Prostate gland (tissue), 2 donors: ENCODE data around the gene SOHLH2.

Experiments used
- CTCF ChIP-seq, 4 experiments: fragments of 200-600 bp in 2 of 4; fragments of 450-650 bp in 2 of 4; sonication (generic) in 2 of 4; IDR thresholded peaks; 1 replicate in 3 of 4; 2 replicates in 1 of 4; pipeline ENCODE4 v1.5.1; 2016 to 2019; ENCODE audit warnings: antibody characterized with exemption in 4 of 4, mild to moderate bottlenecking in 2 of 4, moderate library complexity in 2 of 4
- POLR2A ChIP-seq: fragments of 450-650 bp; IDR thresholded peaks from one replicate; pipeline ENCODE4 v1.6.1; 2016; ENCODE audit warnings: antibody characterized with exemption, mild to moderate bottlenecking
- POLR2AphosphoS5 ChIP-seq: sonication (generic); formaldehyde crosslinking; IDR thresholded peaks from one replicate; pipeline ENCODE4 v1.6.1; 2017; ENCODE audit warnings: antibody characterized with exemption

DNA sequence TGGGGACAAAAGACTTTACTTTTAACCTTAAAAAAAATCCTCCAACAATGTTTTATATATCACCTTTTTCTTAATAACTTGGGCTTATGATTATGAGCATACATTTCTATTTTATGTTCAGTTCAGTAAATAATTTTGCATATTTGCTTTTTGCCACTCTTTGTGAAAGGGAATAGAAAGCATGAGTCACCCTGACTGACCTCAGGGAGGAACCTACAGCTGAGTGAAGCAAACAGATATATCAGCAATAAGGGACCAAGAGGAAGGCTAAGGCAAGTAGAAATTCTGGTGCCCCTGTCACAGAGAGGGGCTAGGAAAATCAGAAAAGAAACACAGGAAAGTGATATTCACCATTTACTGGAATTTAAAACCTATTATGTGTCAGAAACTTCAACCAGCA lies 37.2 kb upstream of the SOHLH2 start:
- TF ChIP-seq CTCF (IDR thresholded peaks at IDR 0.05): no peak
- TF ChIP-seq POLR2A: no peak
- TF ChIP-seq POLR2AphosphoS5: no peak
